SH-SY5Y (cell line): Measurements from ENCODE around the gene NOL9.

Experiments
- GATA2 ChIP-seq: IDR thresholded peaks from 2 replicates; pipeline ENCODE4 v1.6.1; 2011; ENCODE audit warnings: mild to moderate bottlenecking, low read depth, low read length
- GATA3 ChIP-seq: IDR thresholded peaks from 2 replicates; pipeline ENCODE4 v1.6.1; 2011; ENCODE audit warnings: low read depth, mild to moderate bottlenecking, low read length, moderate library complexity

The NOL9 gene

GRCh38 chr1:6554031-6554906 lies at the start of gene NOL9:
TSS of gene NOL9 (minus strand) at chr1:6554513. CDS start at chr1:6554502, 11 bp downstream.
- TF ChIP-seq GATA2 (no peak), GATA3 (no peak)

DNA sequence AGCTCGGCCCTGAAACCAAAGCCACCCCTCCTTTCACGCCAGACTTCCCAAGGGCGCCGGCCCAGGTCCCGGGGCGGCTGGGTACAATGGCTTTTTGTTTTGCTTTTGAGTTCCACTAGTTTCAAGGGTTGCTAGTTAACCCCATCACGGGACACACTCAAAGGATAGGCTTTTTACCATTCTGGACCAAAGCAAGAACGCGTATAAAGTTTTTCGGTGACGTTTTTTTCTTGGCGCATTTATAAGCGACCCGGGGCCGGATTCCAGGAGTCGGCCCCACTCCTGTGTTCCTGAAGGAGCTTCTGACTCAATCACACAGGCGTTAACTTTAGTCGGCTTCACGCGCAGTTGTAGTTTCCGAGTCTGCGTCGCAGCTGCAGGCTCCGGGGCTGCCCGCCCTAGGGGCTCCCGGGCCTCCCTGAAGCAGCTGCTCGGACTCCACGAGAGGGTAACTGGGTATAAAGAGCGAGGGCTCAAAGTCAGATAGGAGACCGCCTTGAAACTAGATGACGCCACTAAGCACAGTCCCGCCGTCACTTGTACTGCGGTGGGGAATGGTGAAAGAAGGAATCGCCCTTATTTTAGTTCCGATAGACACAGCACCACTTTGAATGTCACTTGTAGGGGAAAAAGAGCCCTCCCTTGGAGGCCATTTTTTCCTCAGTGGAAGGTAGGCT lies 49.1 kb upstream of the NOL9 start:
- TF ChIP-seq GATA2 (no peak), GATA3 (no peak)

GRCh38 chr1:6602669-6603237 lies 48.4 kb upstream of the NOL9 start, which contains the start of gene KLHL21:
TSS of gene KLHL21 (minus strand) at chr1:6602869. CDS start at chr1:6602817, 52 bp downstream.
- TF ChIP-seq GATA3 = no peak
- no peak for TF ChIP-seq GATA2

DNA sequence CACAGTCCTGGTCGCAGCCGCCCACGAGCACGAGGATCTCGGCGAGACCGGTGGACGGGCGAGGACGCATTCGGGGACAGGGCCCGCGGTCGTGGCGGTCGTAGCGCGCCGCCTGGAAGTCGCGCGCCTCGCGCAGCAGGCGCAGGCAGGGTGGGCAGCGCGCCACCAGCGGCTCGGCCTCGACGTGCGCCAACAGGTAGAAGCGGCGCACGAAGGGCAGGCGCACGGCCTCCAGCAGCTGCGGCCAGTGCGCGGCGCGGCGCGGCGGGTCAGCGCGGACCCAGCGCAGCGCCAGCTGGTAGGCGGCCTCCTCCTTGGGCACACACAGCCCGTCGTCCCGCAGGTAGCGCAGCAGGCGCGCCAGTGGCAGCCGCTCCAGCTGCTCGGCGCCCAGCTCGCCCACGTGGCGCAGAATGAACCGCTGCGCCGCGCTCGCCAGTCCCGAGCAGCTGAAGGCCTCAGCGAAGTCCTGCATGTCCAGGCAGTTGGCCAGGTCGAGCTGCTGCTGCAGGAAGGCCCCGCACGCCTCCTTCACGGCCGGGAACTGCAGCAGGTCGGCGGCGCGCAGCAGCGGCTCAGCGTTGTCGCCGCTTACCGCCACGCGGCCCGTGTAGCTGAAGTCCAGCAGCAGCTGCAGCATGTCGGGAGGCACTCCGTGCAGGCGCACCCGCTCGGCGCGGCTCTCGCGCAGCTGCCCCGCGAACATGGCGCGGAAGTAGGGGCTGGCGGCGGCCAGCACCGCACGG lies 47.8 kb upstream of the NOL9 start:
- no peak for TF ChIP-seq GATA3
- TF ChIP-seq GATA2 = no peak

- TF ChIP-seq GATA3 (no peak), GATA2 (no peak)
Measured at GRCh38 chr1:6601049-6601922, 47.0 kb upstream of the NOL9 start.

DNA sequence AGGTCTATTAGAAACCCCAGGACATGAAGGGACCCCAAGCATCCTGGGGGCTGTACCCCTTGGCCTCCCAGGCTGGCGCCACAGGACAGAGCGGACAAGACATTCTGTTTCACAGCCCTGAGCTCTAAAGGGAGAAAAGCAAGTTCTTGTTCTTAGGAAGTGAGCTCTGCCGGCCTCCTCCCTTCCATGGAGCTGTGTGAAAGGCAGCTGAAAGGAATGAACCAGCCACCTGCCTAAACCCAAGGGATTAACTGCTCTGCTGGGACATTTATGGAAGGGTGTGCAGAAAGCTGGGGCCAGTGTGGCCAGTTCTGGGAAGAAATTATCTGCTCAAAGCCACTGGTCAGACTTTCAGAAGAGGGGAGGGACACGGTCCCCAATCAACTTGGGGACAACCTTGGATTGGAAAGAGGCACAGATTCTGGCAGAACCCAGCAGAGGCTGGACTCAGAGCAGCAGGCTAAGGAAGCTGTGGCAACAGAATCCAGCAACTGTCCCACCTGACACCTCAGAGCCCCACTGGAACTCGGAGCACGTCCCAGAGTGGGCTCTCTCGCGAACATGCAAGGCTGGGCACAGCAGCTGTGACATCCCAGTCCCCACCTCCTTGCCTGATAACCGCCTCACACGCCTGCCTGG lies 46.2 kb upstream of the NOL9 start:
- TF ChIP-seq GATA3 (no peak), GATA2 (no peak)

GRCh38 chr1:6599141-6599975 lies 45.0 kb upstream of the NOL9 start:
- no peak for TF ChIP-seq GATA3
- TF ChIP-seq GATA2 = no peak

DNA sequence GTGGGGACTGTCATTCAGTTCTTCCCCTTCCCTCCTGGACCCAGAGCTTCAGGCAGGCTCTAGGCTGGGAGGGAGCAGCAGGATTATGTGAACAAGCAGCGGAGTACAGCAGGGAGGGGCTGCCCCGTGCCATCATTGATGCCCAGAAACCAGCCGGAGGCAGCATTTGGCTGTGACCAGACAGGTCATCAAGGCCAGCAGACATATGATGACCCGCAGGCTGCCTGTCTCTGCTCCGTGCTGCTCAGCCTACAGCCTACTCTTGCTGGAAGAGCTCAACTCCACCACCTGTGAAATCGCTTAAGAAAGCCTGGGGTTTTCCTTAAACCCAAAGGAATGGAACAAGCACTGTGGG lies 43.4 kb upstream of the NOL9 start:
- TF ChIP-seq GATA2 (no peak), GATA3 (no peak)

GRCh38 chr1:6596886-6597776 lies 42.8 kb upstream of the NOL9 start:
- no peak for TF ChIP-seq GATA3
- TF ChIP-seq GATA2 = no peak

- TF ChIP-seq GATA3 (no peak), GATA2 (no peak)
Measured at GRCh38 chr1:6596351-6596750, 42.0 kb upstream of the NOL9 start.
